Gastrocnemius medialis (tissue), 4 donors: ENCODE results near the gene ACTC1. TPM values are rescaled to one million over a fixed set of nuclear protein-coding genes. Genes with fewer than 3 reads are reported as not detected.

Experiments used
- ATAC-seq, 2 donors: fragments of 150-250 bp; one replicate each; pipeline ENCODE4 v1.9.1; 2016
- DNase-seq, 2 donors: peaks; one replicate each; pipeline ENCODE4 v3.0.0-alpha.2; 2019
- H3K27ac ChIP-seq, 4 donors: fragments of 200-600 bp; sonication (generic); 1 replicate in 1 of 4; 2 replicates in 3 of 4; pipeline ENCODE4 v1.5.1; 2016 to 2018; ENCODE audit warnings: mild to moderate bottlenecking in 2 of 4, moderate library complexity in 1 of 4
- H3K27me3 ChIP-seq, 3 donors: fragments of 200-600 bp; sonication (generic) in 2 of 3; 1 replicate in 1 of 3; 2 replicates in 2 of 3; pipeline versions ENCODE4 v1.5.1 to v1.6.0; 2016 to 2019; ENCODE audit warnings: mild to moderate bottlenecking in 1 of 3, moderate library complexity in 1 of 3
- H3K36me3 ChIP-seq, 2 donors: fragments of 200-600 bp; sonication (generic) in 1 of 2; one replicate each; pipeline ENCODE4 v1.5.1; 2017 to 2018
- H3K4me1 ChIP-seq, 2 donors: fragments of 200-600 bp; sonication (generic) in 1 of 2; one replicate each; pipeline ENCODE4 v1.5.1; 2016 to 2017; ENCODE audit warnings: mild to moderate bottlenecking in 2 of 2
- H3K4me3 ChIP-seq, 4 donors: fragments of 200-600 bp; sonication (generic) in 3 of 4; 1 replicate in 1 of 4; 2 replicates in 3 of 4; pipeline ENCODE4 v1.5.1; 2016 to 2019; ENCODE audit warnings: mild to moderate bottlenecking in 2 of 4
- H3K9me3 ChIP-seq, 3 donors: fragments of 200-600 bp; sonication (generic) in 2 of 3; 1 replicate in 1 of 3; 2 replicates in 2 of 3; pipeline ENCODE4 v1.5.1; 2016 to 2019
- CTCF ChIP-seq, 5 experiments: fragments of 450-650 bp in 3 of 5; fragments of 200-600 bp in 2 of 5; sonication (generic) in 2 of 5; IDR thresholded peaks in 4 of 5; conservative IDR thresholded peaks in 1 of 5; 1 replicate in 4 of 5; 2 replicates in 1 of 5; pipeline ENCODE4 v1.5.1; 2016 to 2019; ENCODE audit warnings: antibody characterized with exemption in 5 of 5, mild to moderate bottlenecking in 3 of 5, moderate library complexity in 3 of 5
- POLR2A ChIP-seq, 2 donors: fragments of 450-650 bp; IDR thresholded peaks; one replicate each; pipeline ENCODE4 v1.6.1; 2017; ENCODE audit warnings: antibody characterized with exemption in 2 of 2, mild to moderate bottlenecking in 2 of 2, moderate library complexity in 2 of 2
- in situ Hi-C, 4 donors: fragments of 200-750 bp; cut with MboI; loops; one replicate each; pipeline versions ENCODE4 v1.15.0 to v1.8.0; 2017; ENCODE audit warnings: low sequenced_read_pairs in 4 of 4
- intact Hi-C: fragments of 100-400 bp; cut with DNase I; formaldehyde crosslinking; loops from one replicate; pipeline ENCODE4 v1.15.1; 2023; ENCODE audit warnings: low total_unique reads
- total RNA-seq, 4 donors: library from RNA; depleted of rRNA; stranded (reverse); fragments of >200 nt; gene quantifications; one replicate each; pipeline versions ENCODE4 v1.1.0 to v1.2.3, GENCODE V29; 2016

The ACTC1 gene
- total RNA-seq, 4 donors from 2014 or later: 5.6 to 449 (median 78.0) TPM

DNA sequence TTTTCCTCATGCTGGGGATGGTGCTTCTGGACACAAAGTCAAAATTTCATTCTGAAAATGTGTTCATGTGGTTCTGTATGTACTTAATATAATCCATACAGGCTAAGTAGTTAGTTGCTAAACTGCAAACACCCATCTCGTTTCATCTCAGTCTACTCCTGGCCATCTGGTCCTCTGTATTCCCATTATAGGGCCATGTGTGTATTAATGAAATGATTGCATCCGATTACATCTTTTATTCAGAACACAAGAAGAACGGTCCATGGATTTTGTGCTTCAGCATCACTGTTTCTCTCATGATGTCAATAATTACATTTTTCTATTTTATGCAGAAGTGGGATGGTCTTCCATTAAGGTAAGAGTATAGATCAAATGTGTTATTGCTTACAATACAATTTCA lies 34.4 kb downstream of the ACTC1 start:
- Histone ChIP-seq H3K9me3 (no peaks in the 10 kb centered on the region), H3K4me3 (no peak overlapping the region), H3K36me3 (no peaks in the 10 kb centered on the region), H3K4me1 (no peaks in the 10 kb centered on the region), H3K27me3 (peaks cover 3 to 15% (median 10%) of the 10 kb centered on the region in 3 donors), H3K27ac (no peak overlapping the region)
- no peak for TF ChIP-seq CTCF (IDR thresholded peaks at IDR 0.05 in 4 of 5, conservative IDR thresholded peaks at IDR 0.05 in 1 of 5)
- TF ChIP-seq POLR2A (IDR thresholded peaks at IDR 0.05): no peak
- intact Hi-C loops (no loop called here), in situ Hi-C loops (no loop called here)
- no peak for ATAC-seq
- no peak for DNase-seq

DNA sequence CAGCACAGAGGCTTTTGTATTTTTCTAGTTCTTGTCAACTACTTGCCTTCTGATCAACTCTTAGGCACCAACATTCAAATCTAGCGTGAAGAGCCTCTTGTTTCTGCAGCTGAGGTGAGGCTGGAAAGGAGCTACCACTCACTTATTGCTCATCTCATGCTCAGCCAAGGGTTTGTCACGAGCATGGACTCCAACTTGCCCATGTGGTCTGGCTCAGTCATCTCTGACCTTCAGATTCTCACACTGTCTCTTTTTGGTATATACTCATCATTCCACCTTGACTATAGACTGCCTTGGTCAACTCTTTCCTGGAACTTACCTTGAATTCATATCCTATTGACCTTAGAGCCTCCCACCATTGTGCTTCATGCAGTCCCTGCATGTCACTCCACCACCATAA lies 35.4 kb downstream of the ACTC1 start:
- in situ Hi-C loops: no loop called here
- intact Hi-C loops: no loop called here

DNA sequence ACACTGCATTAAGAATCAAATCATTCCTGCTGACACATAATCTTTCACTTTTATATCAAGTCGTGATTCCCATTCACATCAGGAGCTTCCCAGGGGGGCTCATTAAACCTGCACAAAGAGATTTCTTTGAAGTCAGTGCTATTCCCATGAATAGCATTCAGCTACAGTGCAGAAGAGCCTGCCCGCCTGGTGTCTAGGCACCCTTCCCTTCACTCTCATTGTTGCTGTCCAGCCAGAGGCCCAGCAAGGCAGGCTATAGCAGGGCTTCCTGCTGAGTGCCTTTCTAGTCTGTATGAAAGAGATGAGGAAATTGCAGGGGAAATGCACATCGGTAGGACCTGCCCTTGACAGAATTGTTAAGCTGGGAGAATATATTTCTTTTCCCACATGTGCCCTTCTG lies 36.0 kb downstream of the ACTC1 start:
- H3K4me1 ChIP-seq: peaks cover 0 to 5% of the 10 kb centered on the region in 2 donors
- peaks cover 19 to 29% (median 25%) of the 10 kb centered on the region in 3 donors for H3K27me3 ChIP-seq
- no peak overlapping the region for H3K4me3 ChIP-seq
- intact Hi-C loops (no loop called here), in situ Hi-C loops (no loop called here)
- TF ChIP-seq POLR2A (IDR thresholded peaks at IDR 0.05): no peak
- TF ChIP-seq CTCF (IDR thresholded peaks at IDR 0.05 in 4 of 5, conservative IDR thresholded peaks at IDR 0.05 in 1 of 5): no peak
- ATAC-seq (no peak), DNase-seq (no peak)
- no peaks in the 10 kb centered on the region for H3K36me3 ChIP-seq
- no peaks in the 10 kb centered on the region for H3K9me3 ChIP-seq
- no peak overlapping the region for H3K27ac ChIP-seq

More for the DNA sequence above, 35.4 kb downstream of the ACTC1 start:
- TF ChIP-seq CTCF (IDR thresholded peaks at IDR 0.05 in 4 of 5, conservative IDR thresholded peaks at IDR 0.05 in 1 of 5) (no peak), POLR2A (IDR thresholded peaks at IDR 0.05) (no peak)
- DNase-seq: no peak
- ATAC-seq: no peak
- Histone ChIP-seq H3K36me3 (no peaks in the 10 kb centered on the region), H3K4me1 (no peaks in the 10 kb centered on the region), H3K27ac (no peak overlapping the region), H3K4me3 (no peak overlapping the region), H3K9me3 (no peaks in the 10 kb centered on the region), H3K27me3 (peaks cover 12 to 22% (median 19%) of the 10 kb centered on the region in 3 donors)

- no peaks in the 10 kb centered on the region for H3K36me3 ChIP-seq
- ATAC-seq: no peak
- peaks cover 40 to 44% (median 42%) of the 10 kb centered on the region in 3 donors for H3K27me3 ChIP-seq
- in situ Hi-C loops (no loop called here), intact Hi-C loops (no loop called here)
- H3K4me1 ChIP-seq: peaks cover 0 to 5% of the 10 kb centered on the region in 2 donors
- no peaks in the 10 kb centered on the region for H3K9me3 ChIP-seq
- no peak for TF ChIP-seq POLR2A (IDR thresholded peaks at IDR 0.05)
- TF ChIP-seq CTCF (IDR thresholded peaks at IDR 0.05 in 4 of 5, conservative IDR thresholded peaks at IDR 0.05 in 1 of 5): no peak
- no peak overlapping the region for H3K27ac ChIP-seq
- no peak overlapping the region for H3K4me3 ChIP-seq
- DNase-seq: no peak
These were observed 38.1 kb downstream of the ACTC1 start for GRCh38 chr15:34757262-34757661.

GRCh38 chr15:34755419-34755773 lies 40.0 kb downstream of the ACTC1 start:
- Histone ChIP-seq H3K4me3 (no peak overlapping the region), H3K27me3 (peaks cover 40 to 46% (median 42%) of the 10 kb centered on the region in 3 donors)

More at GRCh38 chr15:34755419-34755773, 40.0 kb downstream of the ACTC1 start:
- TF ChIP-seq CTCF (IDR thresholded peaks at IDR 0.05 in 4 of 5, conservative IDR thresholded peaks at IDR 0.05 in 1 of 5) (no peak), POLR2A (IDR thresholded peaks at IDR 0.05) (no peak)
- Histone ChIP-seq H3K9me3 (no peaks in the 10 kb centered on the region), H3K27ac (no peak overlapping the region), H3K4me1 (peaks cover 0 to 5% of the 10 kb centered on the region in 2 donors), H3K36me3 (no peaks in the 10 kb centered on the region)
- ATAC-seq (no peak), DNase-seq (no peak)
- in situ Hi-C loops (no loop called here), intact Hi-C loops (no loop called here)
